Stimulated activated CD4-positive, alpha-beta T cell treated with anti-CD3 and anti-CD28 coated beads, TNF-alpha, amount 100 ng/mL, for 48 hours (primary cell): Measurements from ENCODE around the gene CD24.

Experiments used
- DNase-seq, 3 donors: peaks; one replicate each; pipeline ENCODE4 v3.0.0-alpha.2; 2020; ENCODE audit warnings: low read depth in 3 of 3

Gene CD24

DNA sequence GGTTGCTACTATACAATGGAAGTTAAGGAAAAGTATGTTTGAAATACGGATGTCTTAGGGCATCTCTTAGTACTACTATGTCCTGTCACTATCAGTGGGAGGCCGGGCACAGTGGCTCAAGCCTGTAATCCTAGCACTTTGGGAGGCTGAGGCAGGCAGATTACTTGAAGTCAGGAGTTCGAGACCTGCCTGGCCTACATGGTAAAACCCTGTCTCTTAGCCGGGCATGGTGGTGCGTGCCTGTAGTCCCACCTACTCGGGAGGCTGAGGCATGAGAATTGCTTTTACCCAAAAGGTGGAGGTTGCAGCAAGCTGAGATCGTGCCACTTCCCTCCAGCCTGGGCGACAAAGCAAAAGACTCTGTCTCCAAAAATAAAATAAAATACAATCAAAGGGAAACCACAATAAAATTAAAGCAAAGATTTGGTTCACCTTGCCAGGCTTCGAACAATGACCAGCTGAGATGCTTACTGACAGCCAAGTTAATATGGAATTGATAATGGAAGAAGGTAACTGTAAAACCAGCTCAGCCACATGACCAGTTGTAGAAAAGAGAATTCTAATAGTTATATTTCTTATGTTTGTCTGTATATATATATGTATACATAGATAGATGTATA, 6.5 kb downstream of the CD24 start:
- no peak for DNase-seq

DNA sequence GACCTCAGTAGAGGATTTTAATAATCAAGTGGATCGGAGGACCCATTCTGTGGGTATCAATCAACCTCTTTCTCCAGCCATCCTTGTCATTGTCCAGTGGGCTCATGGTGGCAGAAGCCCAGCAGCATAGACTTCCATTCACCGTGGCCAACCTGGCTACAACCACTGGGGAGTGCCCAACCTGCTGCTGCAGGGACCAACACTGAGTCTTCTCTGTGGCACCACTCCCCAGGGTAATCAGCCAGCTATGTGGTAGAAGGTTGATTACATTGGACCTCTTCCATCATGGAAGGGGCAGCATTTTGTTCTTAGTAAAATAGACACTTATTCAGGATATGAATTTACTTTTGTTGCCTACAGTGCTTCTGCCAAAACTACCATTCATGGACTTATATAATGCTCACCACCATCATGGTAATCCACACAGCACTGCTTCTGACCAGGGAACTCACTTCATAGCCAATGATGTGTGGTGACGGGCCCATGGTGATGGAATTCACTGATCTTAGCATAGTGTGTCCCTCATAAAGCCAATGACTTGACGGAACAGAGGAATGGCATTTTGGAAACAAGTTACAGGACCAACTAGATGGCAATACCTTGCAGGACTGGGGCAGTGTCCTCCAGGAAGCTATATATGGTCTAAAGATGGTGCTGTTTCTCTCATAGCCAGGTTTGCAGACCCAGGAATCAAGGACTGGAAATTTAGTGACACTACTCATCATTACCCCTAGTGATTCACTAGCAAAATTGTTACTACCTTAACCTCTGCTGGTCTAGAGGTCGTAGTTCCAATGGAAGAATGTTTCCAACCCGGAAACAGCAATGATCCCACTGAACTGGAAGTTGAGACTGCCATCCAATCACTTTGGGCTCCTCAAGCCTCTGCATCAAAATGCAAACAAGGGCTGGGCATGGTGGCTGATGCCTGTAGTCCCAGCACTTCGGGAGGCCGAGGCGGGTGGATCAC, 7.6 kb downstream of the CD24 start:
- DNase-seq = no peak

DNA sequence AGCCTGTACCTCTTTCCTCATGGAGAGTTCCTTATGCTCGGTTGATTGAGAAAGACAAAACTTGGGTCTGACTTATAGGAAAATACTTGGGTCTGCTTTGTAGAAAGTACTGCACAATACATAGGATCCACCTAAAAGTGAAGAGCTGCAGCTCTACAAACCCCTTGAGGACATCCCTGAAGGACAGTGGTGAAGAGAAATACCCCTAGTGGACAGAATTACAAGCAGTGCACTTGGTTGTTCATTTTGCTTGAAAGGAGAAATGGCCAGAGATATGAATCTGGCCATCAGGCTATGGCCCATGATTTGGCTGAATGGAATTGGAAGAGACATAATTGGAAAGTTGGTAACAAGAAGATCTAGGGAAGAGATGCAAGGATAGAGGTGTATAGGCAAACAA, 8.3 kb downstream of the CD24 start:
- no peak for DNase-seq

DNA sequence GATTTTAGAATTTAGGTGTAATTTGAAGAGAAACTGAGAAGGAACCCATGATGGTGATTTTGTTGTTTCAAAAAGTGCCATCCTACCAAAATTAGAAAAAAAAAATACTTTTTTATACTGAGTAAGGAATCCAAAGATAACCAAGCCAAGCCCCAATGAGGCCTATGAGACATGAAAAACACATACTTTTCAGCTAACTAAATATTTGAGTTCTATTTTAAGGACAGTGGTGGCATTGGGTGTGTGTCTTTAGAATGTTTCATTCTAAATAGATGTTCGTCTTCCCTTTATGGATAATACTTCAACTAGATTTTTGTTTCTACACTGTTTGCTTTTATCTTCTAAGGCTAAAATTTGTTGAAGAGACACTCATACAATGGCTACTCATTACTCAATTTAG, 9.6 kb downstream of the CD24 start:
- DNase-seq = no peak

DNA sequence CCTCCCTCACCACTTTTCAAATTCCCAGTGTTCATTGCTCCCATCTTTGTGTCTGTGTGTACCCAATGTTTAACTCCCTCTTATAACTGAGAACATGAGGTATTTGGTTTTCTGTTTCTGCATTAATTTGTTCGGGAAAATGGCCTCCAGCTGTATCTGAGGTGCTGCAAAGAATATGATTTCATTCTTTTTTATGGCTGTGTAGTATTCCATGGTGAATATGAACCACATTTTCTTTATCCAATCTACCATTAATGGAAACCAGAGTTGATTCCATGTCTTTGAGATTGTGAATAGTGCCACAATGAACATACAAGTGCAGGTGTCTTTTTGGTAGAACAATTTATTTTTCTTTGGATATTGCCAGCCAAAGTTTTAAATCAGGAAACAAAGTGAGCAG, 10.4 kb downstream of the CD24 start:
- no peak for DNase-seq

DNA sequence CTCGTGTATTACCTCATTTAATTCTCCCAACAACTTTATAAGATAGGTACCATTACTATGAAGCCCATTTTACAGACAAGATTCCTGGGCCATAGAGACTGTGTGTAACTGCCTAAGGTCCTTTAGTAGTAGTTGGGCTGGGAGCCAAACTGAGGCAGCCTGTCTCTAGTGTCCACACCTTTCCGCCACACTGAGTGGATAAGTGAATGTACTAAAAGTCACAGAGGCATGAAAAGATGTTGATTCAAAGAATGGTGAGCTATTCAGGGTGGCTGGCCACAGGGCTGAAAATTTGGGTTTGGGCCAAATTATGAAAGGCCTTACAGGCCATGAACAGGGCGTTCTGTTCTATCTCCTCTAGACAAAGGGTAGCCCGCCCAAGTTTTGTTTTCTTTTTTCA, 11.0 kb downstream of the CD24 start:
- no peak for DNase-seq

DNA sequence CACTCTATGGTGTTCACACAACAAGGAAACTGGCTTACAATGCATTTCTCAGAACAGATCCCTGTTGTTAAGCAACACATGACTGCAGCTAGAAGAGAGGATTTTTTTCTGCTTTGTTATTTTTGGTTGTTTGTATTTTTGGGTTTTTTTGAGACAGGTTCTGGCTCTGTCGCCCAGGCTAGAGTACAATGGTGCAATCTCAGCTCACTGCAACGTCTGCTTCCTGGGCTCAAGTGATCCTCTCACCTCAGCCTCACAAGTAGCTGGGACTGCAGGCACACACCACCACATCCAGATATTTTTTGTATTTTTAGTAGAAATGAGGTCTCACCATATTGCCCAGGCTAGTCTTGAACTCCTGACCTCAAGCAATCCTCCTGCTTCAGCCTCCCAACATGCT, 12.7 kb downstream of the CD24 start:
- DNase-seq = no peak

DNA sequence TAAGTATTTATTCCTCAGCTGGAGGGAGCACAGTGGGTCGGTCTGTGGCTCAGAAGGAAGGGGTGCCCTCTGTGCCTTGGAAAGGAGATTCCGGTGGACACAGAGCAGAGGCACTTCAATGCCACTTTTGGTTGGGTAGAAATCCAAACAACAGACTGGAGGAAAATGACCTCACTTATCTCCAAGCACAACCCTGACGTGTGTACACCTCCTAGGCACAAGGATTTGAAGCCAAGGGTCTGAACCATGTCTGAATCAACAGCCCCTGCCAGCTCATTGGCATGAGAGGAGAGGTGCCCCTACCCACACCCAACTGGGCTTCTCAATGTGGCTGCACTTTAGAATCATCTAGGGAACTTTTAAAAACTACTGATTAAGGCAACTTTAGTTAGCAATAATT, 13.4 kb downstream of the CD24 start:
- DNase-seq = no peak

DNA sequence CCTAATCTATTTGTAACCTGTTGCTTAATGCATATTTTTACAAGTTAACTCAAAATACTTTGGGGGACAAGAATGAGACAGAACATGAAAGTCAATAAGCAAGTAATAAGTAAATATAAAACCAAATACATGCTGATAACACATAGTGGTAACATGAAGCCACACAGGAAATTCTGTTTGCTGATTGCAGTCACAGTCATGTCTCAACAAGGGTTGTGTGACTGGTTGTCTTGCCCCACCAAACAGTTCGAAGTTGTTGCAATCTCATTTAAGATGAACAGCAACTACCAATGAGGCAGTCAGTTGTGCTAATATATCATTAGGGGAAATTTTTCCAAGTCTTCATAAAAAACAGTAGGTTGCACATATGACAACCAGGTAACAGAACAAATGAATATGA, 14.5 kb downstream of the CD24 start:
- DNase-seq = no peak

DNA sequence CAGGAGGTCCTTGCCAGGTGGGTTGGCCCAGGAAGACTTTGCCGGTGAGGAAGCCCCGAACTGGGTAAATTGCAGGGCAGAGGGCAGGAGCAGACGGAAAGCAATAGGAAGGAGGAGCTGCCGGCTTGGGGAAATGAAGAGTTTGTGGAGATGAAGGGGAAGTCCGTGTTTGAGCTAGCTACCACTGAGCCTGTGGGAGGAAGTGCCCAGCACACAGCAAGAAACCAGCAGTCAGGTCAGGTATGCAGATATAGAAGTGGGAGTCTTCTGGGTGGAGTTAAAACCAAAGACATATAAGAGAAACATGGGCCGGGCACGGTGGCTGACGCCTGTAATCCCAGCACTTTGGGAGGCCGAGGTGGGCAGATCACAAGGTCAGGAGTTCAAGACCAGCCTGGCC, 34.7 kb downstream of the CD24 start:
- DNase-seq = no peak

DNA sequence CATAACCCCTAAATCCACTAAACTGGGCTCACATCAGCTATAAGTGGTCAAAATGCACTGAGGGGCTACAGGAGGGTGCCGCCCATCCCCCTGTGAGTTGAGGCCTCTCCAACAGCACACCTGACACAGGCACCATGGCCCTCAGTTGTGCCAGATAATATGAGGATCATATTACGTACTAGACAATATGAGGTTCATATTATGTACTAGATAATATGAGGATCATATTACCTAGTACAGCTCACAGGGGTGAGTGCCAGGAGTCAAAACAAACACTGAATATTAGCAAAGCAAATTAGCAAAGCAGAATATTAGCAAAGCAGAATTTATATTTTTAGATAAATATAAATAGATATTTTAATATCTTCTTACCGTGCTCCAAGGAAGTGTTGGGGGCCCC, 35.3 kb downstream of the CD24 start:
- no peak for DNase-seq

DNA sequence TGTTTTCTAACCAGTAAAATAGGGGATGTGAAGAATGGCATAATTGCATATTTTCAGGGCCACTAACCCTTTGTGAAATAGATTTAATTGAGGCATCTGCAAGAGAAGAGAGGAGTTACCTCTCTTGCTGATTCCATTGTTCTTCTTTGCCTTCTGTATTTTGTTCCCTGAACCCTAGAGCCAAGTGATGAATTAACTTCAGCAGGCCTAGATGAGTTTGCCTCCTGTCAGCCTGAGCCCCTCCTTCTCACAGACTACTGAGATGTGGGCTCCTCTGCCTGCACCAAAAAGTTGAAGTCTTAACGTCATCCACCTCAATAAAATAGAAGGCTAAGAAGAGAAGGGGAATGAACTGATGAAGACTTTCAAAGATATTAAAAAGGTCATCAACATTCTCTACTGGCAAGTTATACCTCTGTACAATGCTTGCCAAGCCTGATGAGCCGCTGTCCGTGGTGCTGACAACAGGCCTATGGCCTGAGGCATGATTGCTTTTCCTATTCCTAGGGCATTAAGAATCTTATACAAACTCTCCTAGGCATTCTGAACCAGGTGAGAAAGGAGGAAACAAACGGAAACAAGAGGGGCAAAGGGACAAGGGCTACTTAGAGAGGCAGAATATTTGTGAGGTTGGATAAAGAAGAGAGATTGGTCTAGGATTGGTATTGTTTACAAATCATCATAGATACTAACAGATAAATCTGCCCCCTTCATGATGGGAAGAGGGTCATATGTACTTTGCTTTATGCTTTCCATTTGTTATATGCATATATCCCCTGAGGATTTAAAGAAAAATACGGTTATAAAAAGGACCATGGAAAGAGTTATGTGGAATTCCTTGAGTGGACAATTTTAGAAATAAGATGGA, 46.8 kb downstream of the CD24 start:
- DNase-seq = peak in 1 of 3 donors; percentile 15

DNA sequence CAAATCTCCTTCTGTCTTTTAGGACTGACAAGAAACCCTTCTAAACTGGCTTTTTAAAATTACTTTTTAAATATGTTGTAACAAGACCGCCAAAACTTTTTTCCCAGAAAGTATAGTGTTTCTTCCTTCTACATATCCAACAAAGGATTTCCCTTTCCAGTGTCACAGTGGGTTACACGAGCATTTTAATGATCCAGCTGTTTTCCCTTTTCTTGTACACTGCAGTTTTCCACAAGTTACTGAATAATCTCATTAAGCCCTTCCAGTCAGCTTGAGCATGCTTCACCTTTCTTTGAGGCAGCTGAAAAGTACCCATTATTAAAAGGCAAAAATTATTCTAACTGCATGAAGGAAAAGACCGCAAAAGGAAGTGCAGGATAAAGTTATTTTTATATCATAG, 48.6 kb downstream of the CD24 start:
- DNase-seq = no peak

DNA sequence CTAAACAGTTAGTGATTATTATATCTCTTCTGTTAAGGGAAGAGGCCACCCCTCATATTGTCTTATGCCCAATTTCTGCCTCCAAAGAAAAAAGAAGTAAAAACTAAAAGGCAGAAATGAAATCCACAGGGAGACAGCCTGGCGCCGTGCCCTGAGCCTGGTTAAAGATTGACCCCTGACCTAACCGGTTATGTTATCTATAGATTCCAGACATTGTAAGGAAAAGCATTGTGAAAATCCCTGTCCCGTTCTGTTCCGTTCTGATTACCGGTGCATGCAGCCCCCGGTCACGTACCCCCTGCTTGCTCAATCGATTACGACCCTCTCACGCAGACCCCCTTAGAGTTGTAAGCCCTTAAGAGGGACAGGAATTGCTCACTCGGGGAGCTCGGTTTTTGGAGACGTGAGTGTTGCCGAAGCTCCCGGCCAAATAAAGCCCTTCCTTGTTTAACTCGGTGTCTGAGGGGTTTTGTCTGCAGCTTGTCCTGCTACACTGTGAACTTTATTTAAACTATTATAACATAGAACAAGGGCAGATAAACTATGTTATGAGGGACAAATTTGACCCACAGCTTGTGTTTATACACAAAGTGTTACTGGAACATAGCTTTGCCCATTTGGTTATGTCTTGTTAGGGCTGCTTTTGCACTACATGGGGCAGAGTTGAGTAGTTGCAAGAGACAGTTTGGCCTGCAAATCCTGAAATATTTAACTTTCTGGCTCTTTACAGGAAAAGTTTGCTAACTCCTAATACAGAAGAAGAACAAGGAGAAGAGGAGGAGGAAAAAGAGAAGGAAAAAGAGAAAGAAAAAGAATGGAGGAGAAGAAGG, 49.6 kb downstream of the CD24 start:
- no peak for DNase-seq

DNA sequence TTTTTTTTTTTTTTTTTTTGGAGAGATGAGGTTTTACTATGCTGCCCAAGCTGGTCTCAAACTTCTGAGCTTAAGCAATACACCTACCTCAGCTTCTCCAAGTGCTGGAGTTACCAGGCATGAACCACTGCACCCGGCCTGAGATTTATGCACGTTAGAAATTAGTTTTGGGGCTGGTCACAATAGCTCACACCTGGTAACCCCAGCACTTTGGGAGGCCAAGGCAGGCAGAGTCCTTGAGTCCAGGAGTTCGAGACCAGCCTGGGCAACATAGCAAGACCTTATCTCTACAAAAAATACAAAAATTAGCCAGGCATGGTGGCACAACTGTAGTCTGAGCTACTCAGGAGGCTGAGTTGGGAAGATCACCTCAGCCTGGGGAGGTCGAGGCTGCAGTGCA, 51.9 kb downstream of the CD24 start:
- DNase-seq = no peak
